Stomach (tissue), 4 donors: Measurements from ENCODE around the gene CDC40.

Source experiments
- CTCF ChIP-seq, 7 experiments: fragments of 450-650 bp in 4 of 7; fragments of 200-600 bp in 3 of 7; sonication (generic) in 3 of 7; IDR thresholded peaks; one replicate each; pipeline ENCODE4 v1.5.1; 2016 to 2019; ENCODE audit warnings: antibody characterized with exemption in 7 of 7, control low read depth in 2 of 7, mild to moderate bottlenecking in 1 of 7
- POLR2A ChIP-seq, 4 donors: fragments of 450-650 bp; IDR thresholded peaks; one replicate each; pipeline ENCODE4 v1.6.1; 2016; ENCODE audit warnings: antibody characterized with exemption in 4 of 4, control low read depth in 2 of 4, mild to moderate bottlenecking in 1 of 4, moderate library complexity in 1 of 4

DNA sequence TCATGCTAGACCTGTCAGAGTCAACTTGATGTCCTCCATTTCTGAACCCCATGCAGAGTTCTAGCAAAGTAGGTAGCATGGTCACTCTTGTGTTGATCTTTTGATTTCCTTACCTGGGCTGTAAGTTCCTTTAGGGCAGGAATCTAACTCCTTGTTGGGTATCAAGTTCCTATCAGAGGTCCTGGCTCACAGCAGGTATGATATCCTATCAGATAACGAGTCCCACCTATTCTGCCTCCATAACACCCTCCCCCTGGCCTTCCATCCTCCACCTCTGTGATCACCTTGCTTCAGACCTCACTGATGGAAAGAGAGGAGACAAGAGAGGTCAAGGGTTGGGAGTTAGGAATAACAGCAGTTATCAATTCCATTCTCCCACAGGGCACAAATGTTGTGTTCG is 76.1 kb downstream of the CDC40 start:
- TF ChIP-seq CTCF (IDR thresholded peaks at IDR 0.05) (no peak), POLR2A (IDR thresholded peaks at IDR 0.05) (no peak)
